ENCODE data around the gene OR3A2.
A peak's percentile ranks its signal among the peaks of the same experiment; 100 is the strongest.
"Not testable (repeated sequence)": the region's sequence is repeated elsewhere in the genome, so short reads cannot be mapped to it uniquely, and the experiment has no call there.

Gene OR3A2

DNA sequence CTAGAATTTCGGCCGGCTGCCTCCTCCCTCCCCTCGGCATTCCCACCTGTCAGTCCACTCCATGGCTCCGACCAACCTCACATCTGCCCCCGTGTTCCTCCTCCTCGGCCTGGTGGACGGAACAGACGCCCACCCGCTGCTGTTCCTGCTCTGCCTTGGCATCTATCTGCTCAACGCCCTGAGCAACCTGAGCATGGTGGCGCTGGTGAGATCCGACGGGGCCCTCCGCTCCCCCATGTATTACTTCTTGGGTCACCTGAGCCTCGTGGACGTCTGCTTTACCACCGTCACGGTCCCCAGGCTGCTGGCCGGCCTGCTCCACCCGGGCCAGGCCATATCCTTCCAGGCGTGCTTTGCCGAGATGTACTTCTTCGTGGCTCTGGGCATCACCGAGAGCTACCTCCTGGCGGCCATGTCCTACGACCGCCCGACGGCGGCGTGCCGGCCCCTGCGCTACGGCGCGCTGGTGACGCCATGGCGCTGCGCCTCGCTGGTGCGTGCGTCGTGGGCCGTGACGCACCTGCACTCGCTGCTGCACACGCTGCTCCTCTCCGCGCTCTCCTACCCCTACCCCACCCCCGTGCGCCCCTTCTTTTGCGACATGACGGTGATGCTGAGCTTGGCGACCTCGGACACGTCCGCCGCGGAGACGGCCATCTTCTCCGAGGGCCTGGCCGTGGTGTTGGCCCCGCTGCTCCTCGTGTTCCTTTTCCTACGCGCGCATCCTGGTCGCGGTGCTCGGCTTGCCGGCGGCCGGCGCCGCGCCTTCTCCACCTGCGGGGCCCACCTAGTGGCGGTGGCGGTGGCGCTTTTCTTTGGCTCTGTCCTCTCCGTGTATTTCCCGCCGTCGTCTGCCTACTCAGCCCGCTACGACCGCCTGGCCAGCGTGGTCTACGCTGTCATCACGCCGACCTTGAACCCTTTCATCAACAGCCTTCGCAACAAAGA, at the start of gene OR3A2:
OR3A2 (minus strand) TSS at position 440 of the 948 bp plus-strand sequence.
- Histone ChIP-seq H3K9ac (ENCODE audit: low read length in 2 of 2) (no peak within 1 kb of the TSS), H3K27ac (ENCODE audit: low read length) (no peak within 1 kb of the TSS), H3K9me3 (ENCODE audit: control insufficient read depth in 2 of 2, low read length in 2 of 2) (no peaks in the 10 kb centered on the region), H3K4me1 (ENCODE audit: control insufficient read depth, insufficient read depth, low read length) (no peaks in the 10 kb centered on the region), H3K36me3 (ENCODE audit: control insufficient read depth in 2 of 2, insufficient read depth in 2 of 2, low read length in 2 of 2) (no peaks in the 10 kb centered on the region), H3K4me3 (ENCODE audit: low read length in 2 of 2) (peak within 1 kb of the TSS in 1 of 2 donors; percentile 1), H3K27me3 (ENCODE audit: control insufficient read depth in 1 of 2, insufficient read depth in 2 of 2, low read length in 2 of 2) (peaks cover 2 to 4% of the 10 kb centered on the region in 2 donors)

DNA sequence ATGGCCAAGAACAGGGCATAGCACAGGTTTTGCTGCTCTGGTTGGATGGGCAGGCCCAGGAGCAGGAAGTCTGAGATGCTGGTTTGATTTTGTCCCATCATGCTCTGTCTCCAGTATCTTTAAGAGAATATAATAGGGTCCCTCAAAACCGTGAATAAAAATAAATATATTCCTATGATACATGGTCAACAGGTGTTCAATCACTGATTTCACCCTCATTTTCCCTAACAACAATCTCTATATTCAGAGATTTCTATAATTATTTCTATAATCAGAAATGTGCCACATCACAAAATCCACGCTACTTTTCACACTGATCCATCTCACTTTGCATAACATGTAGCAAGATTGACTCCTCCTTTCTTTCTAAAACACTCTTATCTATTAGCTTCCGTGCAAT, 47.6 kb upstream of the OR3A2 start, which contains the start of gene OR1E2:
OR1E2 (minus strand) TSS at position 101 of the 400 bp plus-strand sequence; CDS start at position 101, 0 bp downstream.
- Histone ChIP-seq H3K27ac (ENCODE audit: low read length) (no peak within 1 kb of the TSS), H3K27me3 (ENCODE audit: control insufficient read depth in 1 of 2, insufficient read depth in 2 of 2, low read length in 2 of 2) (no peaks in the 10 kb centered on the region), H3K9ac (ENCODE audit: low read length in 2 of 2) (no peak within 1 kb of the TSS), H3K36me3 (ENCODE audit: control insufficient read depth in 2 of 2, insufficient read depth in 2 of 2, low read length in 2 of 2) (no peaks in the 10 kb centered on the region), H3K4me1 (ENCODE audit: control insufficient read depth, insufficient read depth, low read length) (no peaks in the 10 kb centered on the region), H3K4me3 (ENCODE audit: low read length in 2 of 2) (no peak within 1 kb of the TSS), H3K9me3 (ENCODE audit: control insufficient read depth in 2 of 2, low read length in 2 of 2) (no peaks in the 10 kb centered on the region)

DNA sequence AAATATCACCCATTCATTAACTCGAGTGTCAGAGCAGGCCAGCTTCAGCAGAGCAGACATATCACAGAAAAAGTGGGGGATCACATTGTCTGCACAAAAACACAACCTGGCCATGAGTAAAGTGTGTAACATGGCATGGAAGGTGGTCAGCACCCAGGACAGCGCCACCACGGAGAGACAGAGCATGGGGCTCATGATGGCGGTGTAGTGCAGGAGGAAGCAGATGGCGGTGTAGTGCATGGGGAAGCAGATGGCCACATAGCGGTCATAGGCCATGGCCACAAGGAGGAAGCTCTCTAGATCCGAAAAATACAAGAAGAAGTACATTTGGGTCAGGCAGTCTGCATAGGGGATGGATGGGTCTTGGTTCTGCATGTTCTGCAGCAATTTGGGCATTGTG, 47.1 kb upstream of the OR3A2 start:
- not testable (repeated sequence) for H3K4me1 ChIP-seq (ENCODE audit: control insufficient read depth, insufficient read depth, low read length); H3K36me3 ChIP-seq (ENCODE audit: control insufficient read depth in 2 of 2, insufficient read depth in 2 of 2, low read length in 2 of 2); H3K4me3 ChIP-seq (ENCODE audit: low read length in 2 of 2); H3K27ac ChIP-seq (ENCODE audit: low read length); H3K27me3 ChIP-seq (ENCODE audit: control insufficient read depth in 1 of 2, insufficient read depth in 2 of 2, low read length in 2 of 2); H3K9me3 ChIP-seq (ENCODE audit: control insufficient read depth in 2 of 2, low read length in 2 of 2); H3K9ac ChIP-seq (ENCODE audit: low read length in 2 of 2)

DNA sequence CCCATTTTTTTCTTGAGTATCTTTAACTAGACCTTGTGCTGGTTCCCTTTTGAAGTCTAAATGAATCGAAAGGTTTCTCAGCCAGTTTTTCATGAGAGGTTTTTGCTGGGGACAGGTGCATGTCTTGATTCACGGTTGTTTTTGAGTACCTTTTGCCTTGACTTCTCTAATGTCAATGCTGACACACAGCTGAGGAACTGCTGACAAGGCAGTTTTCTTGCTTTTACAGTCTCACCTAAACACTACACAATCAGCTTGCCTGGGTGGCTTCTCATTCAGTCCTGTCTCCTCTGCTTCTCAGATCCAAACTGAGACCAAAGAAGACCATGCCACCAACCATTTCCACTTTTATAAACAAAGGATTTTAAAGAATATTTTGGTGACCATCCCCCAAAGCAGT, 32.1 kb upstream of the OR3A2 start:
- Histone ChIP-seq H3K9ac (ENCODE audit: low read length in 2 of 2) (no peak overlapping the region), H3K4me3 (ENCODE audit: low read length in 2 of 2) (no peak overlapping the region), H3K36me3 (ENCODE audit: control insufficient read depth in 2 of 2, insufficient read depth in 2 of 2, low read length in 2 of 2) (no peaks in the 10 kb centered on the region), H3K4me1 (ENCODE audit: control insufficient read depth, insufficient read depth, low read length) (no peaks in the 10 kb centered on the region), H3K27ac (ENCODE audit: low read length) (no peak overlapping the region), H3K9me3 (ENCODE audit: control insufficient read depth in 2 of 2, low read length in 2 of 2) (peaks cover 0 to 3% of the 10 kb centered on the region in 2 donors), H3K27me3 (ENCODE audit: control insufficient read depth in 1 of 2, insufficient read depth in 2 of 2, low read length in 2 of 2) (no peaks in the 10 kb centered on the region)

- Histone ChIP-seq H3K9me3 (ENCODE audit: control insufficient read depth in 2 of 2, low read length in 2 of 2) (peaks cover 0 to 3% of the 10 kb centered on the region in 2 donors), H3K9ac (ENCODE audit: low read length in 2 of 2) (no peak overlapping the region), H3K27ac (ENCODE audit: low read length) (no peak overlapping the region), H3K27me3 (ENCODE audit: control insufficient read depth in 1 of 2, insufficient read depth in 2 of 2, low read length in 2 of 2) (no peaks in the 10 kb centered on the region), H3K4me3 (ENCODE audit: low read length in 2 of 2) (no peak overlapping the region), H3K36me3 (ENCODE audit: control insufficient read depth in 2 of 2, insufficient read depth in 2 of 2, low read length in 2 of 2) (no peaks in the 10 kb centered on the region), H3K4me1 (ENCODE audit: control insufficient read depth, insufficient read depth, low read length) (no peaks in the 10 kb centered on the region)
Measured at GRCh38 chr17:3415610-3416009, 29.5 kb upstream of the OR3A2 start.

DNA sequence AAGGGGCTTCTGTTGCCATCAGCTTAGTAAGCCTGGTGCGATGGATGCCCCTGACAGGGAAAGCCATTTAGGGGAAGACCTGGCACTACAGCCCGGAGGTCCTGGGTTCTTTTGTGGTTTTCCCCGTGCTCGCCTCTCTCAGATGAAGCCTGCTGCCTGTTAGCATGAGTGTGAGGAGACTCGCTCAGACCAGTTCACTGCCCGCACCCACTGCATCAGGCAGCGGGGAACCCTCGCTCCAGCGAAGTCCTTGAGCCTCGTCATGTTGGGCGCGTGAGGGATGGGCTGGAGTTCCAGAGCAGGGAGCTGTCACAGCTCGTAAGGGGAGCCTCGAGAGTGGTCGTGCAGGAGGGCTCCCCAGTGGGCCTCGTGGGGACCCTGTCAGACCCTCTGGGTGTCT, 26.1 kb upstream of the OR3A2 start:
- H3K9me3 ChIP-seq (ENCODE audit: control insufficient read depth in 2 of 2, low read length in 2 of 2); H3K36me3 ChIP-seq (ENCODE audit: control insufficient read depth in 2 of 2, insufficient read depth in 2 of 2, low read length in 2 of 2); H3K27ac ChIP-seq (ENCODE audit: low read length); H3K4me1 ChIP-seq (ENCODE audit: control insufficient read depth, insufficient read depth, low read length); H3K9ac ChIP-seq (ENCODE audit: low read length in 2 of 2); H3K27me3 ChIP-seq (ENCODE audit: control insufficient read depth in 1 of 2, insufficient read depth in 2 of 2, low read length in 2 of 2); H3K4me3 ChIP-seq (ENCODE audit: low read length in 2 of 2): not testable (repeated sequence)

DNA sequence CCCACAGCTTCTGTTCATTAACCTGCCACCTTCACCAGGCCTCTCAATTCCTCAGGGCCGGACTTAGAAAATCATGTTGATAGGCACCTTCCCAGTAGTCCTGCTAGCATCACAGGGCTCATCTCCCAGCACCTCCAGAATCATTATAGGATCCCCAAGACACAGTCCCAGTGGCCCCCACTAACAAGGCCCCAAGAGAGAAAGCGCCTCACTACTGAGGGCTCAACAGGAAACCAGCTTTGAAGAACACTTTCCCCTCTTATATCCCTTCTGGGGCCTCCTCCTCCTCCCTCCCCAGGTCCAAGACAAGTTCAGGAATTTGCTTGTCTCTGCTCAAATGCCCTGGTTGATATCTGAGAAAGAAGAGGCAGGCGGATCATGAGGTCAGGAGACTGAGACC, 25.0 kb upstream of the OR3A2 start, which contains the start of gene OR3A3:
OR3A3 (plus strand) TSS at position 301 of the 400 bp plus-strand sequence.
- Histone ChIP-seq H3K27me3 (ENCODE audit: control insufficient read depth in 1 of 2, insufficient read depth in 2 of 2, low read length in 2 of 2) (no peaks in the 10 kb centered on the region), H3K36me3 (ENCODE audit: control insufficient read depth in 2 of 2, insufficient read depth in 2 of 2, low read length in 2 of 2) (no peaks in the 10 kb centered on the region), H3K4me3 (ENCODE audit: low read length in 2 of 2) (no peak within 1 kb of the TSS), H3K4me1 (ENCODE audit: control insufficient read depth, insufficient read depth, low read length) (no peaks in the 10 kb centered on the region), H3K9ac (ENCODE audit: low read length in 2 of 2) (no peak within 1 kb of the TSS), H3K9me3 (ENCODE audit: control insufficient read depth in 2 of 2, low read length in 2 of 2) (peaks cover 5 to 14% of the 10 kb centered on the region in 2 donors), H3K27ac (ENCODE audit: low read length) (no peak within 1 kb of the TSS)

- H3K4me3 ChIP-seq (ENCODE audit: low read length in 2 of 2); H3K9ac ChIP-seq (ENCODE audit: low read length in 2 of 2); H3K36me3 ChIP-seq (ENCODE audit: control insufficient read depth in 2 of 2, insufficient read depth in 2 of 2, low read length in 2 of 2); H3K27ac ChIP-seq (ENCODE audit: low read length); H3K4me1 ChIP-seq (ENCODE audit: control insufficient read depth, insufficient read depth, low read length); H3K27me3 ChIP-seq (ENCODE audit: control insufficient read depth in 1 of 2, insufficient read depth in 2 of 2, low read length in 2 of 2): not testable (repeated sequence)
- peaks cover 5 to 14% of the 10 kb centered on the region in 2 donors for H3K9me3 ChIP-seq (ENCODE audit: control insufficient read depth in 2 of 2, low read length in 2 of 2)
Measured at GRCh38 chr17:3403856-3404255, 17.7 kb upstream of the OR3A2 start.

DNA sequence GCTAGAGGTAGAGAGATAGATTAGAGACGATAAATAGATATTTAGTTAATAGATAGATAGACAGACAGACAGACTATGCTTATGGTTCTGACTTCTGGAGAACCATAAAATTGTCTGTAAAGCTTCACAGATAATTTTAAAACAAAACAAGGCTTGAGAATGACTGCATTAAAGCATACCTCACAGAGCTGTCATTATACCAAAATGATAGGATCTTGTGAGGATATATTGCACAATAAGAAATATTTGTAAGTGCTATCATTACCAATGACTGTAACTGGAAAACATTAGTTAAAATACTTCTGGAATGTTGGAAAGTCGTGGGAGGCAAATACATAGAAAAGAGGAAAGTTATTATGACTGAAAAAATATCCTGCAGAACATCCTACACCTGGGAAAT, 15.7 kb upstream of the OR3A2 start:
- no peaks in the 10 kb centered on the region for H3K36me3 ChIP-seq (ENCODE audit: control insufficient read depth in 2 of 2, insufficient read depth in 2 of 2, low read length in 2 of 2)
- no peak overlapping the region for H3K27ac ChIP-seq (ENCODE audit: low read length)
- no peak overlapping the region for H3K9ac ChIP-seq (ENCODE audit: low read length in 2 of 2)
- H3K4me3 ChIP-seq (ENCODE audit: low read length in 2 of 2), result no peak overlapping the region
- H3K27me3 ChIP-seq (ENCODE audit: control insufficient read depth in 1 of 2, insufficient read depth in 2 of 2, low read length in 2 of 2), result peaks cover 0 to 2% of the 10 kb centered on the region in 2 donors
- no peaks in the 10 kb centered on the region for H3K4me1 ChIP-seq (ENCODE audit: control insufficient read depth, insufficient read depth, low read length)
- peaks cover 0 to 9% of the 10 kb centered on the region in 2 donors for H3K9me3 ChIP-seq (ENCODE audit: control insufficient read depth in 2 of 2, low read length in 2 of 2)

DNA sequence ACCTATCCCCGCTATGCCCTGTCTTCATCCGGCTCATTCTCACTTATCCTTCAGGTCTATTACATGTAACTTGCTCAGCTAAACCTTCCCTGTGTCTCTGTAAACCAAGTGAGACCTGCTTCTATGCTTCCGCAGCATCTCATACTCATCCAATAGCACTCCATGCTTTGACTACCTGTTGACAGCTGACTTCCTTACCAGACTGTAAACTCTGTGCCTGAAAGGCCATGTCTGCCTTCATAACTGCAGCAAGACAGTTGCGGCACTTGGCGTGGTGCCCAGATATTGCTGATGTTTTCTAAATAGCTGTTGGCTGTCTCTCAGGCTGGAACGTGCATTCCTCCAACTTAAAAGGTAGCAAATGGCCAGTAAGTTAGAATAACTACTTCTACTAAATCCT, 13.9 kb upstream of the OR3A2 start:
- Histone ChIP-seq H3K4me1 (ENCODE audit: control insufficient read depth, insufficient read depth, low read length) (no peaks in the 10 kb centered on the region), H3K27me3 (ENCODE audit: control insufficient read depth in 1 of 2, insufficient read depth in 2 of 2, low read length in 2 of 2) (peaks cover 0 to 2% of the 10 kb centered on the region in 2 donors), H3K36me3 (ENCODE audit: control insufficient read depth in 2 of 2, insufficient read depth in 2 of 2, low read length in 2 of 2) (no peaks in the 10 kb centered on the region), H3K9ac (ENCODE audit: low read length in 2 of 2) (no peak overlapping the region), H3K27ac (ENCODE audit: low read length) (no peak overlapping the region), H3K9me3 (ENCODE audit: control insufficient read depth in 2 of 2, low read length in 2 of 2) (no peaks in the 10 kb centered on the region), H3K4me3 (ENCODE audit: low read length in 2 of 2) (no peak overlapping the region)

DNA sequence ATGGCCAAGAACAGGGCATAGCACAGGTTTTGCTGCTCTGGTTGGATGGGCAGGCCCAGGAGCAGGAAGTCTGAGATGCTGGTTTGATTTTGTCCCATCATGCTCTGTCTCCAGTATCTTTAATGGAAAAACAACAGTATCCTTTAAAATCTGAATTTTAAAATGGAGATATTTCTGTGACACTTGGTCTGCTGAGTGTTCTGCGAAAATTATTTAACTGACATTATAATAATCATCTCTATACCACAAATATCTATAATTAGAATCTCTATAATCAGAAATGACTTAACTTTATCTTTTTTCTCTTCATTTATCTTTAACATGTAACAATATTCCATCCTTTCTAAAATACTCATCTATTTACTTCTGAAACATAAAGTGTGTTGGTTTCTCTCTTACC, 12.2 kb upstream of the OR3A2 start, which contains the start of gene OR1E1:
OR1E1 (minus strand) TSS at position 101 of the 400 bp plus-strand sequence; CDS start at position 101, 0 bp downstream.
- Histone ChIP-seq H3K27me3 (ENCODE audit: control insufficient read depth in 1 of 2, insufficient read depth in 2 of 2, low read length in 2 of 2) (peaks cover 0 to 2% of the 10 kb centered on the region in 2 donors), H3K36me3 (ENCODE audit: control insufficient read depth in 2 of 2, insufficient read depth in 2 of 2, low read length in 2 of 2) (no peaks in the 10 kb centered on the region), H3K4me1 (ENCODE audit: control insufficient read depth, insufficient read depth, low read length) (no peaks in the 10 kb centered on the region), H3K27ac (ENCODE audit: low read length) (no peak within 1 kb of the TSS), H3K9me3 (ENCODE audit: control insufficient read depth in 2 of 2, low read length in 2 of 2) (no peaks in the 10 kb centered on the region), H3K4me3 (ENCODE audit: low read length in 2 of 2) (no peak within 1 kb of the TSS), H3K9ac (ENCODE audit: low read length in 2 of 2) (no peak within 1 kb of the TSS)
